ENCODE data around the gene HEXIM2. TPM values are rescaled to one million over a fixed set of nuclear protein-coding genes. Genes with fewer than 3 reads are reported as not detected.
"Not testable (repeated sequence)": the region's sequence is repeated elsewhere in the genome, so short reads cannot be mapped to it uniquely, and the experiment has no call there.

The HEXIM2 gene
- total RNA-seq, 4 donors from 2014 or later: 1.2 to 10.8 (median 5.9) TPM

- in situ Hi-C loops (cut with MboI; ENCODE audit: low pct_ligation_motif_present in 1 of 4, low pct_unique_long_range_greater_than_20kb in 1 of 4, low sequenced_read_pairs in 3 of 4): no loop called here
- intact Hi-C loops (cut with DNase I; ENCODE audit: low total_unique reads): no loop called here
- WGBS, 2 donors (ENCODE audit: low coverage in 1 of 2): 43 to 70% methylated on average over 7 to 9 of the region's 9 CpGs
- no peak for DNase-seq
- Histone ChIP-seq H3K36me3 (no peaks in the 10 kb centered on the region), H3K27ac (no peak overlapping the region), H3K4me1 (peaks cover 3 to 13% (median 8%) of the 10 kb centered on the region in 4 donors), H3K9me3 (no peaks in the 10 kb centered on the region), H3K4me3 (no peak overlapping the region), H3K27me3 (no peaks in the 10 kb centered on the region)
- TF ChIP-seq EP300 (IDR thresholded peaks at IDR 0.05; ENCODE audit: low read depth): no peak
- TF ChIP-seq POLR2AphosphoS5 (IDR thresholded peaks at IDR 0.05): no peak
- TF ChIP-seq POLR2A (IDR thresholded peaks at IDR 0.05): no peak
- no peak for TF ChIP-seq CTCF (IDR thresholded peaks at IDR 0.05)
Observed at GRCh38 chr17:45200701-45201100, 39.0 kb downstream of the HEXIM2 start.

- Histone ChIP-seq H3K36me3 (no peaks in the 10 kb centered on the region), H3K27ac (no peak overlapping the region), H3K4me3 (no peak overlapping the region), H3K9me3 (no peaks in the 10 kb centered on the region), H3K27me3 (no peaks in the 10 kb centered on the region), H3K4me1 (peaks cover 3 to 13% (median 8%) of the 10 kb centered on the region in 4 donors)
- intact Hi-C loops (cut with DNase I; ENCODE audit: low total_unique reads): no loop called here
- TF ChIP-seq POLR2AphosphoS5 (IDR thresholded peaks at IDR 0.05): no peak
- TF ChIP-seq CTCF (IDR thresholded peaks at IDR 0.05): no peak
- TF ChIP-seq POLR2A (IDR thresholded peaks at IDR 0.05): no peak
- TF ChIP-seq EP300 (IDR thresholded peaks at IDR 0.05; ENCODE audit: low read depth): no peak
- in situ Hi-C loops (cut with MboI; ENCODE audit: low pct_ligation_motif_present in 1 of 4, low pct_unique_long_range_greater_than_20kb in 1 of 4, low sequenced_read_pairs in 3 of 4): no loop called here
- WGBS, 2 donors (ENCODE audit: low coverage in 1 of 2): 82 to 100% methylated on average over 3 to 4 of the region's 4 CpGs
- no peak for DNase-seq
Observed at GRCh38 chr17:45201457-45201856, 39.8 kb downstream of the HEXIM2 start.

GRCh38 chr17:45201880-45202279 is 40.2 kb downstream of the HEXIM2 start:
- WGBS, 2 donors (ENCODE audit: low coverage in 1 of 2): 77 to 79% methylated on average over 6 of the region's 6 CpGs
- H3K4me3 ChIP-seq; H3K9me3 ChIP-seq; in situ Hi-C loops (cut with MboI; ENCODE audit: low pct_ligation_motif_present in 1 of 4, low pct_unique_long_range_greater_than_20kb in 1 of 4, low sequenced_read_pairs in 3 of 4); DNase-seq; H3K36me3 ChIP-seq; intact Hi-C loops (cut with DNase I; ENCODE audit: low total_unique reads); H3K27me3 ChIP-seq; H3K27ac ChIP-seq: not testable (repeated sequence)
- peaks cover 3 to 13% (median 8%) of the 10 kb centered on the region in 4 donors for H3K4me1 ChIP-seq

GRCh38 chr17:45218895-45219661 is 57.4 kb downstream of the HEXIM2 start:
- peak; percentile 90 for DNase-seq
- Histone ChIP-seq H3K27me3 (peaks cover 29% of the 10 kb centered on the region), H3K4me1 (peaks cover 0 to 13% (median 6%) of the 10 kb centered on the region in 4 donors), H3K9me3 (no peaks in the 10 kb centered on the region), H3K4me3 (no peak overlapping the region), H3K36me3 (no peaks in the 10 kb centered on the region), H3K27ac (no peak overlapping the region)
- intact Hi-C loops (cut with DNase I; ENCODE audit: low total_unique reads) (no loop called here), in situ Hi-C loops (cut with MboI; ENCODE audit: low pct_ligation_motif_present in 1 of 4, low pct_unique_long_range_greater_than_20kb in 1 of 4, low sequenced_read_pairs in 3 of 4) (loop anchor here in 3 of 4 donors (5.0 to 10.0 kb wide), 2 partner anchors 166 to 168 kb away; no protein-coding TSS in a partner anchor)
- TF ChIP-seq EP300 (IDR thresholded peaks at IDR 0.05; ENCODE audit: low read depth) (no peak), CTCF (IDR thresholded peaks at IDR 0.05) (peak; percentile 93 to 98 (median 95))
- 0 to 15% methylated on average over 1 to 12 of the region's 12 CpGs for WGBS, 2 donors (ENCODE audit: low coverage in 1 of 2)

Small RNA genes within 50 kb of the gene (small RNA-seq; reads per million reads assigned to genes)
- gene MIR6784: 0 to 1.1 (median 0.39) reads per million in 4 donors

Other genes with a start within 250 kb of the HEXIM2 start
- gene GFAP, start 246.4 kb upstream of the HEXIM2 start, total RNA-seq: under 1 TPM in 1 of 4 donors, not detected in 3; 0.68 TPM
- gene KIF18B, start 214.1 kb upstream of the HEXIM2 start, total RNA-seq: 1 to 10 TPM in 3 of 4 donors, under 1 TPM in 1; 0.82 to 7.6 (median 3.7) TPM
- 1 to 10 TPM in 2 of 4 donors, under 1 TPM in 1, not detected in 1; 0.55 to 6.8 (median 1.1) TPM for gene C1QL1, start 193.6 kb upstream of the HEXIM2 start, total RNA-seq
- gene DCAKD, start 110.2 kb upstream of the HEXIM2 start, total RNA-seq: 100 to 1,000 TPM in 1 of 4 donors, 10 to 100 TPM in 2, 1 to 10 TPM in 1; 9.4 to 144 (median 27.4) TPM
- 10 to 100 TPM; 16.1 to 83.8 (median 43.4) TPM for gene NMT1, start 100.6 kb upstream of the HEXIM2 start, total RNA-seq
- 100 to 1,000 TPM; 157 to 369 (median 335) TPM for gene PLCD3, start 29.4 kb upstream of the HEXIM2 start, total RNA-seq
- 10 to 100 TPM; 24.9 to 96.1 (median 38.6) TPM for gene ACBD4, start 26.2 kb upstream of the HEXIM2 start, total RNA-seq
- gene HEXIM1, start 13.4 kb upstream of the HEXIM2 start, total RNA-seq: 10 to 100 TPM; 38.0 to 54.9 (median 42.6) TPM
- 10 to 100 TPM in 2 of 4 donors, 1 to 10 TPM in 2; 1.2 to 17.5 (median 10.6) TPM for gene FMNL1, start 60.0 kb downstream of the HEXIM2 start, total RNA-seq
- under 1 TPM in 1 of 4 donors, not detected in 3; 0.48 TPM for gene SPATA32, start 100.2 kb downstream of the HEXIM2 start, total RNA-seq
- 10 to 100 TPM; 13.0 to 33.7 (median 18.7) TPM for gene MAP3K14, start 155.1 kb downstream of the HEXIM2 start, total RNA-seq